ENCODE data around the gene EFCAB9.

GRCh38 chr5:172213126-172213525 is 19.2 kb downstream of the EFCAB9 start:
- TF ChIP-seq, protein P1, sequence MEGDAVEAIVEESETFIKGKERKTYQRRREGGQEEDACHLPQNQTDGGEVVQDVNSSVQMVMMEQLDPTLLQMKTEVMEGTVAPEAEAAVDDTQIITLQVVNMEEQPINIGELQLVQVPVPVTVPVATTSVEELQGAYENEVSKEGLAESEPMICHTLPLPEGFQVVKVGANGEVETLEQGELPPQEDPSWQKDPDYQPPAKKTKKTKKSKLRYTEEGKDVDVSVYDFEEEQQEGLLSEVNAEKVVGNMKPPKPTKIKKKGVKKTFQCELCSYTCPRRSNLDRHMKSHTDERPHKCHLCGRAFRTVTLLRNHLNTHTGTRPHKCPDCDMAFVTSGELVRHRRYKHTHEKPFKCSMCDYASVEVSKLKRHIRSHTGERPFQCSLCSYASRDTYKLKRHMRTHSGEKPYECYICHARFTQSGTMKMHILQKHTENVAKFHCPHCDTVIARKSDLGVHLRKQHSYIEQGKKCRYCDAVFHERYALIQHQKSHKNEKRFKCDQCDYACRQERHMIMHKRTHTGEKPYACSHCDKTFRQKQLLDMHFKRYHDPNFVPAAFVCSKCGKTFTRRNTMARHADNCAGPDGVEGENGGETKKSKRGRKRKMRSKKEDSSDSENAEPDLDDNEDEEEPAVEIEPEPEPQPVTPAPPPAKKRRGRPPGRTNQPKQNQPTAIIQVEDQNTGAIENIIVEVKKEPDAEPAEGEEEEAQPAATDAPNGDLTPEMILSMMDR (IDR thresholded peaks at IDR 0.05; ENCODE audit: poor library complexity, severe bottlenecking): no peak
- TF ChIP-seq REST (IDR thresholded peaks at IDR 0.05; ENCODE audit: borderline replicate concordance) (no peak), POLR2AphosphoS5 (IDR thresholded peaks at IDR 0.05) (no peak), SMC3 (conservative IDR thresholded peaks at IDR 0.05; ENCODE audit: poor library complexity) (no peak), EP300 (conservative IDR thresholded peaks at IDR 0.05; ENCODE audit: poor library complexity, severe bottlenecking) (no peak), EZH2 (IDR thresholded peaks at IDR 0.05; ENCODE audit: borderline replicate concordance, insufficient read depth, low read length, poor library complexity, severe bottlenecking) (no peak)

Measured in neural cell (in vitro differentiated cells).